ENCODE measurements around the gene EFHD1.

EFHD1 gene

DNA sequence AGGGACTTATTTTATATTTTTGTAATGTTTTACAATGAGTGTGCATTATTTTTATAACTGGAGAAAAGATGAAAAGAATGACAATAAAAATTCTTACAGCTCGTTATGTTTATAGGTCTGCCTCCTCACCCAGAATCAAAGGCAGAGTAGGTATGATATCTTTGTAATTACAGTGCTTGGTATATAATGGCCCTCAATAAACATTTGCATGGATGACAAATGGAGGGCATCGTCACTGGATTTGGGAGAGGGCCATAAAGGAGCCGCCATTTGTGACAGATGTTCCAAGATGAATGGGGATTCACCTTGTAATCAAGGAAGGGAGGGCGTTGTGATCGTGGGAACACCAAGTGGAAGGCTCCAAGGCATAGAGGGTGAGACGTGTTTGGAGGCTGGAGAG lies 41.1 kb downstream of the EFHD1 start:
- Histone ChIP-seq H2AFZ (ENCODE audit: low read length) (no peak overlapping the region), H3K9ac (ENCODE audit: low read length) (no peak overlapping the region), H3K79me2 (ENCODE audit: low read length) (no peaks in the 10 kb centered on the region), H3F3A (ENCODE audit: insufficient read depth, low read length) (no peaks in the 10 kb centered on the region), H3K4me1 (ENCODE audit: low read length) (no peaks in the 10 kb centered on the region), H3K4me2 (ENCODE audit: low read depth, low read length) (no peak overlapping the region), H3K27ac (ENCODE audit: low read length) (no peak overlapping the region), H3K36me3 (replicated peaks; ENCODE audit: insufficient read depth, low read length) (no peaks in the 10 kb centered on the region), H3K27me3 (replicated peaks; ENCODE audit: insufficient read depth, low read length) (no peaks in the 10 kb centered on the region), H4K20me1 (ENCODE audit: insufficient read depth, low read length) (no peaks in the 10 kb centered on the region), H3K9me3 (replicated peaks; ENCODE audit: insufficient read depth, low read length) (no peaks in the 10 kb centered on the region), H3K9me2 (replicated peaks; ENCODE audit: insufficient read depth, low read length) (no peaks in the 10 kb centered on the region), H3K4me3 (ENCODE audit: low read length) (no peak overlapping the region)
- TF ChIP-seq EZH2 (optimal IDR thresholded peaks at IDR 0.05; ENCODE audit: low read depth, low read length) (no peak), EZH2phosphoT487 (IDR thresholded peaks at IDR 0.05; ENCODE audit: low read length) (no peak)
- TF ChIP-seq, protein P1, sequence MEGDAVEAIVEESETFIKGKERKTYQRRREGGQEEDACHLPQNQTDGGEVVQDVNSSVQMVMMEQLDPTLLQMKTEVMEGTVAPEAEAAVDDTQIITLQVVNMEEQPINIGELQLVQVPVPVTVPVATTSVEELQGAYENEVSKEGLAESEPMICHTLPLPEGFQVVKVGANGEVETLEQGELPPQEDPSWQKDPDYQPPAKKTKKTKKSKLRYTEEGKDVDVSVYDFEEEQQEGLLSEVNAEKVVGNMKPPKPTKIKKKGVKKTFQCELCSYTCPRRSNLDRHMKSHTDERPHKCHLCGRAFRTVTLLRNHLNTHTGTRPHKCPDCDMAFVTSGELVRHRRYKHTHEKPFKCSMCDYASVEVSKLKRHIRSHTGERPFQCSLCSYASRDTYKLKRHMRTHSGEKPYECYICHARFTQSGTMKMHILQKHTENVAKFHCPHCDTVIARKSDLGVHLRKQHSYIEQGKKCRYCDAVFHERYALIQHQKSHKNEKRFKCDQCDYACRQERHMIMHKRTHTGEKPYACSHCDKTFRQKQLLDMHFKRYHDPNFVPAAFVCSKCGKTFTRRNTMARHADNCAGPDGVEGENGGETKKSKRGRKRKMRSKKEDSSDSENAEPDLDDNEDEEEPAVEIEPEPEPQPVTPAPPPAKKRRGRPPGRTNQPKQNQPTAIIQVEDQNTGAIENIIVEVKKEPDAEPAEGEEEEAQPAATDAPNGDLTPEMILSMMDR (IDR thresholded peaks at IDR 0.05; ENCODE audit: low read length): no peak
- DNase-seq: no peak

DNA sequence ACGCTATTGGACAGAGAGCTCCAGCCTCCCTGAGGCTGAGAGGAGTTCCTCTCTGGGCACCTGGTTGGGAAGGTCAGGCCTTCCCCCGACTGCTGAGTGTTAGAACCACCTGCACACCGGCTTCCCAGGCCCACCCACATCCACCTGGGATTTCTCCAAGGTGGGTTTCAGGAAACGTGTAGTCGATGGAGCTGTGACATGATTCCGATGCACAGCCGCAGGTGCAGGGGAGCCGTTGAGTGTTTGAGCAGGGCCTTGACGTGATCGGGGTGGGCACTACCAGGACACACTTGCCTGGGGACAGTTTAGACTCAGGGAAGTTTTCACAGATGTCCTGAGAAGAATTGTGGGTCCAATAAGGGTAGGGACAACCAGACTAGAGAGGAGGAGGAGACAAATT lies 42.0 kb downstream of the EFHD1 start:
- Histone ChIP-seq H3K4me3 (ENCODE audit: low read length) (no peak overlapping the region), H3K27ac (ENCODE audit: low read length) (no peak overlapping the region), H3K27me3 (replicated peaks; ENCODE audit: insufficient read depth, low read length) (no peaks in the 10 kb centered on the region), H3F3A (ENCODE audit: insufficient read depth, low read length) (no peaks in the 10 kb centered on the region), H3K9me2 (replicated peaks; ENCODE audit: insufficient read depth, low read length) (no peaks in the 10 kb centered on the region), H3K4me2 (ENCODE audit: low read depth, low read length) (no peak overlapping the region), H3K9ac (ENCODE audit: low read length) (no peak overlapping the region), H2AFZ (ENCODE audit: low read length) (no peak overlapping the region), H3K4me1 (ENCODE audit: low read length) (no peaks in the 10 kb centered on the region), H3K36me3 (replicated peaks; ENCODE audit: insufficient read depth, low read length) (no peaks in the 10 kb centered on the region), H3K79me2 (ENCODE audit: low read length) (no peaks in the 10 kb centered on the region), H4K20me1 (ENCODE audit: insufficient read depth, low read length) (no peaks in the 10 kb centered on the region), H3K9me3 (replicated peaks; ENCODE audit: insufficient read depth, low read length) (no peaks in the 10 kb centered on the region)
- no peak for TF ChIP-seq EZH2 (optimal IDR thresholded peaks at IDR 0.05; ENCODE audit: low read depth, low read length)
- TF ChIP-seq, protein P1 (IDR thresholded peaks at IDR 0.05; ENCODE audit: low read length): no peak
- TF ChIP-seq EZH2phosphoT487 (IDR thresholded peaks at IDR 0.05; ENCODE audit: low read length): no peak
- DNase-seq: no peak

DNA sequence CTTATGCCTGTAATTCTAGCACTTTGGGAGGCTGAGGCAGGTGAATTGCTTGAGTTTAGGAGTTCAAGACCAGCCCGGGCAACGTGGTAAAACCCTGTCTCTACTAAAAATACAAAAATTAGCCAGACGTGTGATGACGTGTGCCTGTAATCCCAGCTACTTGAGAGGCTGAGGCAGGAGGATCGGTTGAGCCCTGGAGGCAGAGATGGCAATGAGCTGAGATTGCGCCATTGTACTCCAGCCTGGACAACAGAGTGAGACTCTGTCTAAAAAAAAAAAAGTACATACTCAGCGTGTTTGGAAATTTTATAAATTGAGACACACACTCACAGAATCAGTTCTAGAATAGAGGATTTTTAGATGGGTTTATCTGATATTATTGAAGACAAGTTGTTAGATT lies 46.6 kb downstream of the EFHD1 start:
- Histone ChIP-seq H3F3A (ENCODE audit: insufficient read depth, low read length) (no peaks in the 10 kb centered on the region), H3K9me3 (replicated peaks; ENCODE audit: insufficient read depth, low read length) (no peaks in the 10 kb centered on the region), H3K9me2 (replicated peaks; ENCODE audit: insufficient read depth, low read length) (no peaks in the 10 kb centered on the region), H3K4me3 (ENCODE audit: low read length) (no peak overlapping the region), H3K27me3 (replicated peaks; ENCODE audit: insufficient read depth, low read length) (no peaks in the 10 kb centered on the region), H3K36me3 (replicated peaks; ENCODE audit: insufficient read depth, low read length) (no peaks in the 10 kb centered on the region), H3K4me2 (ENCODE audit: low read depth, low read length) (no peak overlapping the region), H3K27ac (ENCODE audit: low read length) (no peak overlapping the region), H4K20me1 (ENCODE audit: insufficient read depth, low read length) (no peaks in the 10 kb centered on the region), H3K79me2 (ENCODE audit: low read length) (no peaks in the 10 kb centered on the region), H2AFZ (ENCODE audit: low read length) (no peak overlapping the region), H3K9ac (ENCODE audit: low read length) (no peak overlapping the region), H3K4me1 (ENCODE audit: low read length) (no peaks in the 10 kb centered on the region)
- DNase-seq: no peak
- TF ChIP-seq, protein P1 (IDR thresholded peaks at IDR 0.05; ENCODE audit: low read length): no peak
- TF ChIP-seq EZH2phosphoT487 (IDR thresholded peaks at IDR 0.05; ENCODE audit: low read length) (no peak), EZH2 (optimal IDR thresholded peaks at IDR 0.05; ENCODE audit: low read depth, low read length) (no peak)

Data from MM.1S (cell line).